GM19328 (cell line): Measurements from ENCODE around the gene METTL27.
"Not testable (repeated sequence)": the region's sequence is repeated elsewhere in the genome, so short reads cannot be mapped to it uniquely, and the experiment has no call there.

Experiments
- ATAC-seq: cut with Tn5 transposase; IDR thresholded peaks from one replicate; pipeline ENCODE4 v1.9.1; 2021; ENCODE audit warnings: mild to moderate bottlenecking, moderate library complexity; ENCODE audit not compliant: unreplicated experiment

METTL27 gene

DNA sequence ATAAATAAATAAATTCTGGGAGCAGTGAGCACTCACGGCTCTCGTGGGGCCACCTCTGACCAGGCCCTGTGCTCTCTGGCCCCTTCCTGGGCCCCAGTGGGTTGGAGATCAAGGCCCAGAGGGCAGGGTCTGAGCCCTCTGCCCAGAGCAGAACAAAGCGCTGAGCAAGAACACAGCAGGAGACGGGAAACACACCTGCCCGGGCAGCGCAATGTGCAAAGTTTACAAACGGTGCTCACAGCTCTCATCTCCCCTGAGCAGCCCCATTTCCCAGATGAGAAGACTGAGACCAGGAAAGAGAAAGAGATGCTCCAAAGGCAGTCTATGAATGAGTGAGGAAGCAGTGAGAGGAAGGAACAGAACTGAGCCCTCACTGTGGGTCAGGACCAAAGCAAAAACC, 3.0 kb downstream of the METTL27 start:
- ATAC-seq = no peak

DNA sequence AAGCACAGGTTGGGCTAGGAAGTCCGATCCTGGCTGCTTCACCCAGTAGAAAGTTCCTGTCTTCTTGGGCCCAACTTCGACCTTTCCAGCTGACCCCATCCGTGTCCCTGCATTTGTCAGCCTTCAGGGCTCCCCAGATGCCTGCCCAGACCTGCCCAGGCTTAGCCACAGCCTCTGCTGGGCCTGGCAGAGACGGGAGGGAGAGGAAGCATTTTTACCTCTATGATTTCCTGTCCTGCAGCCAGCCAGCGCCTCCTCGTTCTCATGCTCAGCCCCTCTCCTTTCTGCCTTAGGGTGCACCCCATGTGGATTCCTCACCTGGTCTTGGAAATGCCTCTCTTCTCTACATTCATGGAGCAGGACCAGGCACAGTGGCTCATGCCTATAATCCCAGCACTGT, 3.7 kb downstream of the METTL27 start:
- no peak for ATAC-seq

DNA sequence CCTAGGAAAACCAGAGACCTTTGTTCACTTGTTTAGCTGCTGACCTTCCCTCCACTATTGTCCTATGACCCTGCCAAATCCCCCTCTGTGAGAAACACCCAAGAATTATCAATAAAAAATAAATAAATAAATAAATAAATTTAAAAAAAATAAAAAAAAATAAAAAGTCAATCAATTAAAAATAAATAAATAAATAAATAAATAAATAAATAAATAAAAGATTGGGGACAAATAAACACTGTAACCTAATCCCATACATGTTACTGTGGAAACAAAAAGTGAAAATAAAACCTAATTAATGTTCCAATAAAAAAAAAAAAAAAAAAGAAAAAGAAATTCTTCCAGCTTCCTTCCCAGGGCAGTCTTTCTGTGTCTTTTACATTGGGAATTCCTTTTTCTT, 5.1 kb downstream of the METTL27 start:
- not testable (repeated sequence) for ATAC-seq

DNA sequence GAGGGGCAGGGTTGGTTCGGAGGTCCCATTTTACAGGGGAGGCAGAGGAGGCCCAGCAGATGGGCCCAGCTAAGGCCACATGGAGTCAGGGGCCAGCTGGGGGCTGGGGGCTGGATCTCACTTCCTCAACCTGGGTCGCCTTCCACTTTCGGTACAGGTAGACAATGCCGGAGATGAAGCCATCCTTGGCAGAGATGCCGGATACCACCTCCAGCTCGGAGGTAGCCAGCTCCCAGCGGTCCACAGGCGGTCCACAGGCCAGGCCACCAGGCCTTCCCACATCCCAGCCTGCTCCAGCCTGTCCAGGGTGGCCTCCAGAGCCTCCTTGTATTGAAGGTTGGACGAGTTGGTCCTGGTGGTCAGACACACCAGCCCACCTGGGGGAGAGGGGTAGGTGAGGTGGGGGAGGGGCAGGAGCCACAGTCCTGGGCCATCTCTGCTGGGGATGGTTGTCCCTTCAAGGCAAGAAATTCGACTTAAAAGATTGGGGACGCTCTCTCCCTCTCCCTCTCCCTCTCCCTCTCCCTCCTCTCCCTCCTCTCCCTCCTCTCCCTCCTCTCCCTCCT, 7.6 kb downstream of the METTL27 start:
- no peak for ATAC-seq

DNA sequence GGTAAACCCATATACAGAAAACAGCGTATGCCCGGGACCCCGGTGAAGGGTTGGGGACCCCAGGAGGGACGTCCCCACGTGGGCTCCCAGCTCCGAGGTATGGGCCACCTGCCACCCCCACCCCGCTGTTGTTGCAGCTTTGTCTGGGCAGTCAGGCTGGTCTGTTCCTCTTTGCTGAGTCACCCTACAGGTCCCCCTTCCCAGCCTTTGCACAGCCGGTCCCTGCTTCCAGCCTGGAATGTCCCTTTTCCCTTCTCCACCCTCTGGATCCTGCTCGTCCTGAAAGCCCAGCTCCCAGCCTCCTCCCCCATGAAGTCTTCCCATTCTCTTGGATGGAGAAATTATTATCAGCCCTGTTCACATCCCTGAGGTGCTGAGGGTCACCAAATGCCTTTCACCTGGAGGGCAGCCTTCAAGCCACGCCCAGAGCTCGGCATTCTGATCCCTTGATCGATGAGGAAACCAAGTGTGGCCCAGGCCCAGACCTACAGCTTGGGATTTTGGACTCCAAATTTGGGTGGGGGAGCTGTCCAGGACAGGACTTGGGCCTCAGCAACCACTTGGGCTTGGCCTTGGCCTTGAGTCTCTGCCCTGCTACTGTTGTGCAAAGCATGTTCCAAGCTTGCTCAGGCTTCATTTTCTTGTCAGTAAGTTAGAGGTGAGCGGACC, 8.9 kb downstream of the METTL27 start:
- ATAC-seq = no peak

DNA sequence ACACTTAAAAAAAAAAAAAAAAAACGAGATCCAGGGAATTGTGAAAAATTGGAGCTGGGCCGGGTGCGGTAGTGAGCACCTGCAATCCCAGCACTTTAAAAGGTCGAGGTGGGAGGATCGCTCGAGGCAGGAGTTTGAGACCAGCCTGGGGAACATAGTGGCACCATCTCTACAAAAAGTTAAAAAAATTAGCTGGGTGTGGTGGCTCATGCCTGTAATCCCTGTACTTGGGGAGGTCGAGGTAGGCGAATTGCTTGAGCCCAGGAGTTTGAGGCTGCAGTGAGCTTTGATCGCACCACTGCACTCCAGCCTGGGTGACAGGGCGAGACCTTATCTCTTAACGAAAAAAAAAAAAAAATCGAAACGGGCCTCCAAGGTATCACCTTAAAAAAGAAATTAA, 9.5 kb downstream of the METTL27 start:
- ATAC-seq = no peak

DNA sequence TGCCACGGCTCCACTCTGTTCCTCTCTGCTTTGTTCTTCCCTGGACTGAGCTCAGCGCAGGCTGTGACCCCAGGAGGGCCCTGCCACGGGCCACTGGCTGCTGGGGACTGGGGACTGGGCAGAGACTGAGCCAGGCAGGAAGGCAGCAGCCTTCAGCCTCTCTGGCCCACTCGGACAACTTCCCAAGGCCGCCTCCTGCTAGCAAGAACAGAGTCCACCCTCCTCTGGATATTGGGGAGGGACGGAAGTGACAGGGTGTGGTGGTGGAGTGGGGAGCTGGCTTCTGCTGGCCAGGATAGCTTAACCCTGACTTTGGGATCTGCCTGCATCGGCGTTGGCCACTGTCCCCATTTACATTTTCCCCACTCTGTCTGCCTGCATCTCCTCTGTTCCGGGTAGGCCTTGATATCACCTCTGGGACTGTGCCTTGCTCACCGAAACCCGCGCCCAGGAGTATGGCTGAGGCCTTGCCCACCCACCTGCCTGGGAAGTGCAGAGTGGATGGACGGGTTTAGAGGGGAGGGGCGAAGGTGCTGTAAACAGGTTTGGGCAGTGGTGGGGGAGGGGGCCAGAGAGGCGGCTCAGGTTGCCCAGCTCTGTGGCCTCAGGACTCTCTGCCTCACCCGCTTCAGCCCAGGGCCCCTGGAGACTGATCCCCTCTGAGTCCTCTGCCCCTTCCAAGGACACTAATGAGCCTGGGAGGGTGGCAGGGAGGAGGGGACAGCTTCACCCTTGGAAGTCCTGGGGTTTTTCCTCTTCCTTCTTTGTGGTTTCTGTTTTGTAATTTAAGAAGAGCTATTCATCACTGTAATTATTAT, 10.3 kb downstream of the METTL27 start:
- no peak for ATAC-seq

DNA sequence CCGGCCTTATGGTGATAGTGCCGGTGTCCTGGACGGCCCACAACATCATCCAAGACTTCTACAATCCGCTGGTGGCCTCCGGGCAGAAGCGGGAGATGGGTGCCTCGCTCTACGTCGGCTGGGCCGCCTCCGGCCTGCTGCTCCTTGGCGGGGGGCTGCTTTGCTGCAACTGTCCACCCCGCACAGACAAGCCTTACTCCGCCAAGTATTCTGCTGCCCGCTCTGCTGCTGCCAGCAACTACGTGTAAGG, 10.8 kb downstream of the METTL27 start:
- ATAC-seq = no peak

DNA sequence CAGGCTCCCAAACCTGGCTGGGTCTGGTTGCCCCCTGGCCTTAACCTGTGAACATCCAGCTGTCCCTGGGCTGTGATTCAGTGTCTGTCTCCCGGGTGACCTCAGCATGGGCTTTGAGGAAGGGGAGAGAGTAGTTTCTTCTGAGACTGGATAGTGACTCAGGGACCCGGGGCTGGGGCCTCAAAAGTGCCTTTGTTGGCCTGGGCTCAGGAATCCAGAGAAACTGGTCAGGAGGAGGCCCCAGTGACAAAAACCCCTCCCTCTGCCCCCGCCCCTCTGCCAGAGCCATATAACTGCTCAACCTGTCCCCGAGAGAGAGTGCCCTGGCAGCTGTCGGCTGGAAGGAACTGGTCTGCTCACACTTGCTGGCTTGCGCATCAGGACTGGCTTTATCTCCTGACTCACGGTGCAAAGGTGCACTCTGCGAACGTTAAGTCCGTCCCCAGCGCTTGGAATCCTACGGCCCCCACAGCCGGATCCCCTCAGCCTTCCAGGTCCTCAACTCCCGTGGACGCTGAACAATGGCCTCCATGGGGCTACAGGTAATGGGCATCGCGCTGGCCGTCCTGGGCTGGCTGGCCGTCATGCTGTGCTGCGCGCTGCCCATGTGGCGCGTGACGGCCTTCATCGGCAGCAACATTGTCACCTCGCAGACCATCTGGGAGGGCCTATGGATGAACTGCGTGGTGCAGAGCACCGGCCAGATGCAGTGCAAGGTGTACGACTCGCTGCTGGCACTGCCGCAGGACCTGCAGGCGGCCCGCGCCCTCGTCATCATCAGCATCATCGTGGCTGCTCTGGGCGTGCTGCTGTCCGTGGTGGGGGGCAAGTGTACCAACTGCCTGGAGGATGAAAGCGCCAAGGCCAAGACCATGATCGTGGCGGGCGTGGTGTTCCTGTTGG, 11.4 kb downstream of the METTL27 start, which contains the start of gene CLDN4:
Gene CLDN4 (plus strand): TSS at position 316 of the 903 bp plus-strand sequence. CDS start 206 bp downstream, at position 522.
- no peak for ATAC-seq

DNA sequence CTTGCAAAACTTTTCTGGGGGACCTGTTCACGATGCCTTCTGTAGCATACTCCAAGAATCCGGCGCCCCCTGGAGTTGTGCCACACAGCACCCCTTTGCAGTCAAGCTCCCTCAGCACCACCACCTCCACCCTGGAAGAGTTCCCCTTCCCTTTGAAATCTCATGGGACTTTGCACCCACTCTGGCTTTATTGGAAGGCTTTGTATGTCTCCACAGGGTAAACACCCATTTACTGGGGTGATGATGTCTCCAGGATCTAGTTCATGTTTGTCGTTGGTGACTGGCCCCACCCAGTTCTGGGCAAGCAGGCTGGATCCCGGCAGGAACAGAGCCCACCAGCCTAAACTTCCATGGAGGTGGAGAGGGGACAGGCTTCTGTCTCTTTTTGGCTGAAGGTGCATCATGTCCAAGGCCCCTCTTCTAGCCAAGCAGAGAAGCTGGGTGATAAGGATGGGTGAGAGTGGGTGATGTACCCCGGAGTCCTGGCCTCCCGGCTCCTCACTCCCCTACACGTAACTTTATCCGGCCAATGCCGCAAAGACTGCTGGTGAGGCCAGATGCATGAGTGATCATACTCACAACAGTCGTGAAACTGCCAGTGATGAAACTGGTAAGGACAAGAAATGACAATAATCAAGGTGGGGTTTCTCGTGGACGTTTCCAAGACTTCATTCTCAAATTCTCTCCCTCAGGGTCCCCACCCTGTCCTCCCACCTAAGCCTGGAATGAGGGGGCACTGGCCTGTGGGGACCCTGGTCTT, 12.2 kb downstream of the METTL27 start:
- no peak for ATAC-seq

DNA sequence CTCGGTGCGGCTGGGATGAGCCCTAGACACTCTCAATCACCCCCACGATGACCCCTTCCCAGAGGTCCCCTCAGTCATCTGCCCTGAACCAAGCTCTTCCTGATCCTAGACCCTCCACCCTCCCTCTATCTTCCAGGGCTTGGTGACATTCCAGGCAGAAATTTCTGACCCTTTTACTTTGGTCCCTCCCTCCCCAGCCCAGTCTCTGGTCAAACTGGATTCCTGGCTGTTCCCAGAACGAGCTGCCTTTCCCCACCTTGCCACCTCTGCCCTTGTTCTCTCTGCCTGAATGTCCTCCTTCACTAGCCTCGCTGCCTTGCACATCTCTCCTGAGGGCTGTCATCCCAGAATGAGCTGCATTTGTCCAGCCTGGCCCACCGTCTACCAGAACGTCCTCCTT, 12.8 kb downstream of the METTL27 start:
- ATAC-seq = no peak

DNA sequence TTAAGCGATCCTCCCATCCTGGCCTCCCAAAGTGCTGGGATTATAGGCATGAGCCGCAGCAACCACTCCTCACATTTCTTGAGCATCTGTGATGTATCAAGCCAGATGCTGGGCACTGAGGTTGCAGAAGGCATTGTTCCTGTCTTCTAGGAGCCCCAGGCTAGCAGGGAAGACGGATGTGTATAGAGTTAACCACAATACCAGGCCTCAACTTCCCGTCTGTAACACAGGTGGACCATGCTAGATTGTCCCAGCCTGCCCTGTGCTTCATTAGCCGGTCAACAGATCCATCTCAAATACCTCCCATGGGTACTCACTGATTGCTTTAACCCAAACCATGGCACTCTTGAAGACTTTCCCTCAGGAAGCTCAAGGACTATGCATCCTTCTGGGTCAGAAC, 13.3 kb downstream of the METTL27 start:
- no peak for ATAC-seq

DNA sequence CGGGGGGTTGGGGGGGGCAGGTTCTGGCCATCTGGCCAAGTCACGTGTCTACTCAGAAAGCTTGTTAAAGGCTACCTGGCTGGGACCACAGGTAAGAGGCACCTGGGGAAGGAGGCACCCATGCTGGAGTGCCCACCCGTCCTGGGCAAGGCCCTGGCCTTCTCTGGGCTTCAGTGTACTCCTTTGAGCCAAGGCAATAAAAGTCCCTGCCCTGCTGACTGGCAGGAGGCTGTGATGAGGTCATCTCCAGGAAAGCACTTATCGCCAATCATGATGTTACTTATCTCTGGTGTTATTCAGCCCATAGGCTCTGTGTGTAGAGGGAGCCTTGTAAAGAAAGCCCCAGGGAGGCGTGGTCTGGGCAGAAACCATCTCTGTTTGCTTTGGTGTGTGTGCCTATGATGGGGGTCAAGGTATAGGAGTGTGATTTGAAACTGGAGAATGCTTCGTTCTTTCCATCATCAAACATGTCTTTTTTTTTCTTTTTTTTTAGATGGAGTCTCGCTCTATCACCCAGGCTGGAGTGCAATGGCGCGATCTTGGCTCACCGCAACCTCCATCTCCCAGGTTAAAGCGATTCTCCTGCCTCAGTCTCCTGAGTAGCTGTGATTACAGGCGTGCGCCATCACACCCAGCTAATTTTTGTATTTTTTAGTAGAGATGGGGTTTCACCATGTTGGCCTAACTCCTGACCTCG, 14.1 kb downstream of the METTL27 start:
- no peak for ATAC-seq

DNA sequence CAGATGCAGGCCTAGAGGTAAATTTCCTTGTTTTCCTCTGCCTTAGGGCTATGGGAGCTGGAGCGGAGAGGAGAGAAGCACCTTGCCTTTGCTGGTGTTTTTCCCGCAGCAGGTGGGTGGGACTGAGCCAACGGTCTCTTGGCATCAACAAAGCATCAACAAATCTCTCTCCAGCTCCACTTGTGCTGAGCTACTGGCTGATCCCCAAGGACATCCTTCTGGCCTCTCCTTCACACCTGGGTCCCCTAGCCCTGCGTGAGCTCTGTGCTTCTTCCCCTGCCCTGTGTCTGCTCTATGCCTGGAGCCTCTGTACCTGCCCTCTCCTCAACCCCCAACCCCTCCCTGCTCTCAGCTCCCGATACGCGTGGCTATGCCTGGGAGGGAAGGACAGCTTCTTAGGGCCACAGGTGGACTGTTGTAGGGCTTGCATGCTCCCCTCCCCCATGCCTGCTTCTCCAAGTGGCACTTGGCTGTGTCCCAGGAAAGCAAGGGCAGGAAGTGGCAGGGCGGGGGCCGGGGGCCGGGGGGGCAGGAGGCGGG, 14.7 kb downstream of the METTL27 start:
- no peak for ATAC-seq

DNA sequence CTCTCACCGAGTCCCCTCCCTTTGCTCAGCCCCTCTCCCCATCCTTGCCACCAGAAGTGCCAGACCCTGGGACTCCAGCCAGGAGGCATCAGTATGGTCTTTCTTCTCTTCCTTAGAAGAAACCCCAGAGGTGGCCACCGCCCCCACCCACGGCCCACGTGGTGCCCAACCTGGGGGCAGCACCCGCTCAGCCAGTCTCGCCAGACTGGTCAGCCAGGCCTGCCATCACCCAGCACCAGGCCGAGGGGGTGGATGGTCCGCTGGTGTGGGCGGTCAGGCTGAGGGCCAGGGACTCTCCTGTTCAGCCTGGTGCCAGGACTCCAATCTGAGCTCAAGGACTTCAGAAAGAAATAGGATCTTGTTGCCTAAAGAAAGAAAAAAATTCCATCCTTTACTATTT, 17.3 kb downstream of the METTL27 start:
- ATAC-seq = no peak

DNA sequence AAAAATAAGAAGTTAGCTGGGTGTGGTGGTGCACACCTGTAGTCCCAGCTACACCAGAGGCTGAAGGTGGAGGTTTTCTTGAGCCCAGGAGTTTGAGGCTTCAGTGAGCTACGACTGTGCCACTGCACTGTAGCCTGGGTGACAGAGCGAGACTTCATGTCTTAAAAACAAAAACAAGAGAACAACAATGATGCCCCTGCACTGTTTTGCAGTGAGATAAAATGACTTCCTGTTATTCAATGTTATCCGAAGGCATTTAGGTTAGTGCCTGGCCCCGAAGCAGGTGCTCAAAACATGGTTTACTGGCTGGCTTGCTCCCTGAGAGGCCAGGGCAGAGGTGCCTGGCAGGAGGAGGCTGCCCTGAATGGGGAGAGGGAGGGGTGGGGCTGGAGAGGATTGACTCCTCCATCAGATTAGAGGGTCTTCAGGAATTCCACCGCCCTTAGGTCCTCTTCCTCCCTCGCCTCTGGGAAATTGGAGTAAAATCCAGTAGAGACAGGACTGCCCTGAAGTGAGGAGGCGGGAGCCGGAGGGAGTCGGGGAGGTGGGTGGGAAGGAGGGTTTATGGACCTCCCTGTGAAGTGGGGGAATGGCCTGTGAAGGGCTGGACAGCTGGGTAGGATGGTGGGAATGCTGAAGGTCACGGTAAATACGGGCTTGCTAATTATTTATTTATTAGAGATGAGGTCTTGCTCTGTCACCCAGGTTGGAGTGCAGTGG, 18.3 kb downstream of the METTL27 start:
- no peak for ATAC-seq

DNA sequence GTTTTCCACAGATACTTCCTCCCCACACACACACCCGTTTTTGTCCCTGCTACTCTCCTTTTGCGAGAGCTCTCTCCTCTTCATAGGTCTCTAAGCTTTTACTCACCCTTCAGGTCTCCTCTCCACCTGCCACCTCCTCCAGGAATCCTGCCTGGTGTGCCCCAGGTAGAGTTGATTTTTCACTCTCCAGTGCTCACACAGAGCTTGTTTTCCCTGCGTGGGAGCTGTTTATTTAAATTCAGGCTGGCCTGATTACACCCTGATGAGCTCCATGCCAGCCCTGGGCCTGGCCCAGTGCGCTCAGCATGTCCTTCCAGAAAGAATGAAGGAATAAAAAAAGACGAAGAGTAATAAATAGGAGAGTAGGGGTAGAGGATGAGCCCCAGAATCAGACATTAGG, 19.1 kb downstream of the METTL27 start:
- ATAC-seq = no peak

DNA sequence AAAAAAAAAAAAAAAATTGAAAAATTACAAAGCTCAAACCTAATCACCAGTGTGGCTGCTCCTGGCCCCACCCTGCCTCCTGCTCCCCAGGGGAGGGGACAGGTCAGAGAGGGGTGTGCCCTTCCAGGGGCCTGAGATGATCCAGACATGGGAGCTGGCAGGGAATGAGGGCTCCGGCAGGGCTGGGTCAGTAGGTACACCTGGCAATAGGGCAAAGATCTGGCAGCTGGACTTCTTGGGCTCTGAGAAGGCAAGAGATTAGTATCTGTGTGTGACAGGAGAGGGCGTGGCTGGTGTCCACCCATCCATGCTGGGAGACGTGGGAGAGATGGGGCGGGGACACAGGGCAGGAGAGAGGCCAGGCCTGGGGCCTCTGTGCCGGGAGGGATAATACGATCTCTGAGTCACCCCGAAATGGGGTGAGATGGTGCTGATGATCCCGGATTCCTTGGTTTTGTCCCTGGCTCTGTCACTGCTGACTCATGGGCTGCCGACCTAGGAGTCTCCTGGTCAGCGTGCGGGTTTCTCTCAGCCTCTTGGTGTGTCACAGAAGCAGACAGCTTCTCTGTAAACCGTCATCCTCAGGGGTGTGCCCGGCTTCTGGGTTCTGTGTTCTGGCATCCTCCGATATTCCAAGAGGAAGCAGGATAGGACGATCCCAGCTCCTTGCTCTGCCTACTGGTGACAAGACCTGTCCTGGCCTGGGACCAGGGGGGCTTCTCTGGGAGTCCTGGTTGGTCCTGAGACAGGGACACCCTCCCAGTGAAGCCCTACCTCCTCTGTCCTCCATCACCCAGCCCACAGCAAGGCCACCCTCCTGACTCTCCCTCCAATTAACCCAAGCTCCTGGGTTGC, 19.8 kb downstream of the METTL27 start:
- ATAC-seq = no peak
